HepG2 (cell line): ENCODE measurements around the gene SMPD3. TPM values are rescaled to one million over a fixed set of nuclear protein-coding genes. Genes with fewer than 3 reads are reported as not detected.

Experiments used
- ATAC-seq: fragments of 200-7000 bp; cut with Tn5 transposase; 3 replicates; pipeline ENCODE4 v1.9.1; 2020; ENCODE audit warnings: mild to moderate bottlenecking, moderate library complexity
- BruUV-seq: library from RNA; stranded (reverse); fragments of 400-500 nt; replicated peaks from 2 replicates; lab custom pipeline; 2021; lab: Mats Ljungman, UMichigan
- CTCF ChIA-PET: fragments of 300-600 bp; formaldehyde crosslinking; extraction: SDS; loops from one replicate; lab custom pipeline; 2021; ENCODE audit warnings: low total read pairs, inconsistent platforms, low intra/inter-chr PET ratio; lab: Yijun Ruan, JAX
- POLR2A ChIA-PET: fragments of 350-600 bp; sonication (Branson Sonifier 250); formaldehyde crosslinking; loops from one replicate; lab custom pipeline; 2020; ENCODE audit warnings: antibody characterized with exemption, inconsistent platforms; lab: Yijun Ruan, JAX
- DNase-seq: peaks from one replicate; pipeline ENCODE4 v3.0.0-alpha.2; 2015; ENCODE audit warnings: low spot score
- FAIRE-seq: peaks from 3 replicates; lab custom pipeline; 2011; peaks lifted over from hg19 to GRCh38; lab: Jason Lieb, UNC
- H2AFZ ChIP-seq: one replicate; pipeline ENCODE4 v1.6.1; 2011; ENCODE audit warnings: low read length, inconsistent platforms
- H3K27ac ChIP-seq: fragments of 300-600 bp; 3 replicates; pipeline ENCODE4 v1.8.0; 2011; ENCODE audit warnings: mixed run types, mild to moderate bottlenecking, mixed read lengths, low read length, inconsistent platforms; ENCODE audit not compliant: insufficient read depth; ENCODE audit errors: extremely low read length
- H3K27me3 ChIP-seq, 2 experiments: fragments of 200-600 bp in 1 of 2; 2 replicates in 1 of 2; 3 replicates in 1 of 2; pipeline versions ENCODE4 v1.6.0 to v1.8.0; 2011; ENCODE audit warnings: low read length in 2 of 2, mild to moderate bottlenecking in 2 of 2, moderate library complexity in 2 of 2, inconsistent platforms in 1 of 2; ENCODE audit not compliant: insufficient read depth in 2 of 2, control insufficient read depth in 1 of 2
- H3K36me3 ChIP-seq, 2 experiments: fragments of 200-600 bp in 1 of 2; replicated peaks in 1 of 2; 2 replicates in 1 of 2; 3 replicates in 1 of 2; pipeline versions ENCODE4 v1.5.1 to v1.8.0; 2011; ENCODE audit warnings: low read length in 2 of 2, inconsistent platforms in 1 of 2; ENCODE audit not compliant: insufficient read depth in 2 of 2, control insufficient read depth in 1 of 2
- H3K4me1 ChIP-seq: 2 replicates; pipeline ENCODE4 v1.5.1; 2012; ENCODE audit warnings: low read length, inconsistent platforms; ENCODE audit not compliant: insufficient read depth
- H3K4me2 ChIP-seq: 2 replicates; pipeline ENCODE4 v1.6.0; 2011; ENCODE audit warnings: low read depth, low read length, inconsistent platforms
- H3K4me3 ChIP-seq, 3 experiments: fragments of 200-600 bp in 1 of 3; sonication (generic), shearing (Covaris generic) in 1 of 3; replicated peaks in 1 of 3; 2 replicates each; pipeline ENCODE4 v1.5.1; 2011 to 2016; ENCODE audit warnings: low read length in 3 of 3, inconsistent platforms in 2 of 3, low read depth in 2 of 3, mild to moderate bottlenecking in 2 of 3, control low read depth in 1 of 3, mixed read lengths in 1 of 3; ENCODE audit not compliant: insufficient read depth in 1 of 3
- H3K79me2 ChIP-seq: one replicate; pipeline ENCODE4 v1.6.1; 2011; ENCODE audit warnings: low read length, inconsistent platforms; ENCODE audit not compliant: insufficient read depth
- H3K9ac ChIP-seq: 2 replicates; pipeline ENCODE4 v1.6.0; 2011; ENCODE audit warnings: mild to moderate bottlenecking, low read depth, low read length, inconsistent platforms; ENCODE audit not compliant: insufficient read depth
- H3K9me3 ChIP-seq: 2 replicates; pipeline ENCODE4 v1.5.1; 2012; ENCODE audit warnings: mild to moderate bottlenecking, low read length
- H4K20me1 ChIP-seq: 2 replicates; pipeline ENCODE4 v1.6.0; 2011; ENCODE audit warnings: inconsistent platforms, mild to moderate bottlenecking, low read length, moderate library complexity; ENCODE audit not compliant: insufficient read depth
- TCF12 ChIP-seq, 2 experiments: fragments of 450-650 bp in 1 of 2; sonication (generic) in 1 of 2; formaldehyde crosslinking in 1 of 2; IDR thresholded peaks; 2 replicates each; pipeline versions ENCODE4 v1.6.1 to v1.8.0; 2017 to 2022; ENCODE audit warnings: antibody characterized with exemption in 1 of 2, mild to moderate bottlenecking in 1 of 2, missing genetic modification reagents in 1 of 2, moderate library complexity in 1 of 2
- TOPORS ChIP-seq: sonication (generic); formaldehyde crosslinking; IDR thresholded peaks from 2 replicates; pipeline ENCODE4 v1.8.0; 2023; ENCODE audit warnings: mild to moderate bottlenecking, missing genetic modification reagents
- ZNF296 ChIP-seq: sonication (generic); formaldehyde crosslinking; conservative IDR thresholded peaks from 2 replicates; pipeline ENCODE4 v1.5.0; 2020; ENCODE audit warnings: mild to moderate bottlenecking, missing genetic modification reagents
- WGBS: methylation state at CpG from one replicate; pipeline ENCODE4 v1.1.6; 2017; ENCODE audit warnings: low lambda C conversion rate; 5-methylcytosine and 5-hydroxymethylcytosine counted together
- in situ Hi-C: cut with HindIII; loops from 2 replicates; pipeline ENCODE4 v1.10.0; 2017; ENCODE audit warnings: low pct_unique_long_range_greater_than_20kb; ENCODE audit not compliant: extremely low pct_ligation_motif_present
- intact Hi-C: fragments of 100-400 bp; cut with micrococcal nuclease; formaldehyde crosslinking; loops from one replicate; pipeline ENCODE4 v1.10.0; 2022; ENCODE audit not compliant: unreplicated experiment
- polyA plus RNA-seq, 8 experiments: library from polyadenylated mRNA; depleted of rRNA in 3 of 8; stranded (reverse) in 7 of 8; unstranded in 1 of 8; fragments of >200 nt; fragmentation: Illumina TruSeq in 4 of 8; extraction: Trizol in 4 of 8; gene quantifications; 2 replicates each; pipeline versions ENCODE4 v1.2.1 to v1.2.3, GENCODE V29; 2011 to 2016; ENCODE audit warnings: low read depth in 4 of 8, missing spikeins in 1 of 8, mixed read lengths in 1 of 8; ENCODE audit not compliant: insufficient read depth in 1 of 8
- total RNA-seq, 5 experiments: library from RNA; depleted of rRNA; stranded (reverse); fragments of >200 nt; fragmentation: Illumina TruSeq; extraction: Trizol; gene quantifications; 2 replicates each; pipeline ENCODE4 v1.2.3, GENCODE V29; 2016; ENCODE audit warnings: low read depth in 1 of 5
- TF ChIP-seq, protein P1 (sequence below): IDR thresholded peaks from 2 replicates; pipeline ENCODE4 v1.6.1; 2012; ENCODE audit warnings: low read length, improper control_type of control experiment

Gene SMPD3
- total and polyA plus RNA-seq, 2 of the 13 experiments (the other 11 are each of a cell fraction or from before 2014, with no cell fraction given): 0.07 to 0.32 TPM

DNA sequence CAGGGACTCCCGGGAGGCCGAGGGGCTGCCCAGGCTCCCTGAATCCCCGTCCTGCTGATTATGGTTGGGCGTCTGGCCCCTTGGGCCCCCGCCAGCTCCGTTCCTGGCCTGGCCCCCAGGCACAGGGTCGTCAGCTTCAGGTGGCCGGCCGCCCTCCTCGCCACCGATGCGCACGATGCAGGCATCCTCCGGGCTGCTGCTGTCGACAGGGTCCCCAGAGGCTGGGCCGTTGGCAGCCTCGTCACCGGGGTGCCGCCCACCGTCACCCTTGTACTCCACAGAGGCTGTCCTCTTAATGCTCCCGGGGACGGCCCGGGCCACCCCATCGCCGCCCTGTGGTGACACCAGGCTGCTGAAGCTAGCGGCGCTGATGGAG, 77.0 kb downstream of the SMPD3 start:
- Histone ChIP-seq H3K79me2 (no peaks in the 10 kb centered on the region), H3K4me1 (peaks cover 14% of the 10 kb centered on the region), H3K27ac (no peak overlapping the region), H3K27me3 (peaks cover 6 to 67% of the 10 kb centered on the region in 2 experiments; a peak in 4 of 5 replicates), H3K4me2 (no peak overlapping the region), H3K9ac (no peak overlapping the region), H3K4me3 (no peak overlapping the region), H2AFZ (no peak overlapping the region), H3K9me3 (no peaks in the 10 kb centered on the region), H4K20me1 (no peaks in the 10 kb centered on the region), H3K36me3 (no peaks in the 10 kb centered on the region)
- WGBS: 62% methylated on average over 21 of the region's 27 CpGs
- POLR2A ChIA-PET: no interaction called here
- in situ Hi-C loops: no loop called here
- intact Hi-C loops: no loop called here
- DNase-seq (no peak), FAIRE-seq (no peak), ATAC-seq (no peak)
- TF ChIP-seq, protein P1, sequence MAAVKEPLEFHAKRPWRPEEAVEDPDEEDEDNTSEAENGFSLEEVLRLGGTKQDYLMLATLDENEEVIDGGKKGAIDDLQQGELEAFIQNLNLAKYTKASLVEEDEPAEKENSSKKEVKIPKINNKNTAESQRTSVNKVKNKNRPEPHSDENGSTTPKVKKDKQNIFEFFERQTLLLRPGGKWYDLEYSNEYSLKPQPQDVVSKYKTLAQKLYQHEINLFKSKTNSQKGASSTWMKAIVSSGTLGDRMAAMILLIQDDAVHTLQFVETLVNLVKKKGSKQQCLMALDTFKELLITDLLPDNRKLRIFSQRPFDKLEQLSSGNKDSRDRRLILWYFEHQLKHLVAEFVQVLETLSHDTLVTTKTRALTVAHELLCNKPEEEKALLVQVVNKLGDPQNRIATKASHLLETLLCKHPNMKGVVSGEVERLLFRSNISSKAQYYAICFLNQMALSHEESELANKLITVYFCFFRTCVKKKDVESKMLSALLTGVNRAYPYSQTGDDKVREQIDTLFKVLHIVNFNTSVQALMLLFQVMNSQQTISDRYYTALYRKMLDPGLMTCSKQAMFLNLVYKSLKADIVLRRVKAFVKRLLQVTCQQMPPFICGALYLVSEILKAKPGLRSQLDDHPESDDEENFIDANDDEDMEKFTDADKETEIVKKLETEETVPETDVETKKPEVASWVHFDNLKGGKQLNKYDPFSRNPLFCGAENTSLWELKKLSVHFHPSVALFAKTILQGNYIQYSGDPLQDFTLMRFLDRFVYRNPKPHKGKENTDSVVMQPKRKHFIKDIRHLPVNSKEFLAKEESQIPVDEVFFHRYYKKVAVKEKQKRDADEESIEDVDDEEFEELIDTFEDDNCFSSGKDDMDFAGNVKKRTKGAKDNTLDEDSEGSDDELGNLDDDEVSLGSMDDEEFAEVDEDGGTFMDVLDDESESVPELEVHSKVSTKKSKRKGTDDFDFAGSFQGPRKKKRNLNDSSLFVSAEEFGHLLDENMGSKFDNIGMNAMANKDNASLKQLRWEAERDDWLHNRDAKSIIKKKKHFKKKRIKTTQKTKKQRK: no peak
- no peak for TF ChIP-seq ZNF296 (CRISPR knock-in tag)
- no peak for TF ChIP-seq TCF12 (IDR thresholded peaks at IDR 0.05)
- no peak for TF ChIP-seq TCF12 (CRISPR knock-in tag; IDR thresholded peaks at IDR 0.05)
- TF ChIP-seq TOPORS (CRISPR knock-in tag): no peak
- no TSS peak for BruUV-seq
- CTCF ChIA-PET: no interaction called here
